H1 (cell line): Measurements from ENCODE around the gene RPL28. TPM values are rescaled to one million over a fixed set of nuclear protein-coding genes. Genes with fewer than 3 reads are reported as not detected.

Experiments used
- CTCF ChIA-PET: fragments of 300-600 bp; sonication (Branson Sonifier 250); formaldehyde crosslinking; loops from one replicate; lab custom pipeline; 2021; ENCODE audit not compliant: partially characterized antibody; lab: Charles Lee
- POLR2A ChIA-PET: fragments of 300-600 bp; sonication (Branson Sonifier 250); formaldehyde crosslinking; loops from one replicate; lab custom pipeline; 2021; ENCODE audit warnings: inconsistent platforms; ENCODE audit not compliant: partially characterized antibody; lab: Charles Lee
- DNase-seq, 2 experiments: peaks; one replicate each; pipeline versions ENCODE4 v3.0.0 to v3.0.0-alpha.2; 2010 to 2022; ENCODE audit warnings: low spot score in 2 of 2, low read depth in 1 of 2, mixed read lengths in 1 of 2
- FAIRE-seq: peaks from 2 replicates; lab custom pipeline; 2011; peaks lifted over from hg19 to GRCh38; lab: Jason Lieb, UNC
- H2AFZ ChIP-seq: 2 replicates; pipeline ENCODE4 v1.8.1; 2012; ENCODE audit warnings: low read length, inconsistent platforms
- H2AK5ac ChIP-seq: 2 replicates; pipeline ENCODE4 v1.6.1; 2013; ENCODE audit warnings: low read depth, low read length
- H2BK120ac ChIP-seq: replicated peaks from 2 replicates; pipeline ENCODE3; 2013; ENCODE audit warnings: low read depth, low read length, inconsistent platforms
- H2BK12ac ChIP-seq: 2 replicates; pipeline ENCODE4 v1.6.1; 2013; ENCODE audit warnings: low read depth, low read length
- H2BK15ac ChIP-seq: 2 replicates; pipeline ENCODE4 v1.6.1; 2013; ENCODE audit warnings: low read length
- H2BK20ac ChIP-seq: 2 replicates; pipeline ENCODE4 v1.6.1; 2013; ENCODE audit warnings: low read length
- H2BK5ac ChIP-seq: 2 replicates; pipeline ENCODE4 v1.6.1; 2013; ENCODE audit warnings: low read depth, low read length
- H3K14ac ChIP-seq: 2 replicates; pipeline ENCODE4 v1.6.1; 2013; ENCODE audit warnings: inconsistent platforms; ENCODE audit not compliant: insufficient read length
- H3K18ac ChIP-seq: 2 replicates; pipeline ENCODE4 v1.6.1; 2013; ENCODE audit warnings: low read length; ENCODE audit errors: extremely low read depth
- H3K23ac ChIP-seq: 2 replicates; pipeline ENCODE4 v1.6.1; 2013; ENCODE audit warnings: inconsistent platforms; ENCODE audit not compliant: insufficient read length
- H3K23me2 ChIP-seq: 2 replicates; pipeline ENCODE4 v1.6.1; 2013; ENCODE audit warnings: low read depth, low read length
- H3K27ac ChIP-seq: 2 replicates; pipeline ENCODE4 v1.6.1; 2011; ENCODE audit warnings: low read depth, low read length, inconsistent platforms
- H3K27me3 ChIP-seq, 4 experiments: replicated peaks in 1 of 4; 1 replicate in 1 of 4; 2 replicates in 3 of 4; pipeline versions ENCODE4 v1.6.1 to v1.8.1; 2011 to 2013; ENCODE audit warnings: low read length in 3 of 4, mild to moderate bottlenecking in 3 of 4, inconsistent platforms in 2 of 4, mixed read lengths in 2 of 4, moderate library complexity in 1 of 4; ENCODE audit not compliant: control insufficient read depth in 3 of 4, insufficient read depth in 3 of 4; ENCODE audit errors: extremely low read depth in 1 of 4
- H3K36me3 ChIP-seq, 4 experiments: 2 replicates each; pipeline versions ENCODE4 v1.6.1 to v1.8.1; 2011 to 2013; ENCODE audit warnings: mild to moderate bottlenecking in 4 of 4, low read length in 3 of 4, moderate library complexity in 2 of 4, control low read depth in 1 of 4, inconsistent platforms in 1 of 4; ENCODE audit not compliant: insufficient read depth in 4 of 4, control insufficient read depth in 2 of 4
- H3K4ac ChIP-seq: replicated peaks from 2 replicates; pipeline ENCODE3; 2013; ENCODE audit warnings: low read length, low read depth, mixed read lengths, inconsistent platforms; ENCODE audit not compliant: insufficient read length
- H3K4me1 ChIP-seq, 4 experiments: replicated peaks in 1 of 4; 1 replicate in 1 of 4; 2 replicates in 3 of 4; pipeline versions ENCODE4 v1.6.1 to v1.8.1; 2011 to 2013; ENCODE audit warnings: low read length in 3 of 4, inconsistent platforms in 2 of 4, mixed read lengths in 1 of 4; ENCODE audit not compliant: insufficient read depth in 4 of 4, control insufficient read depth in 3 of 4
- H3K4me2 ChIP-seq, 2 experiments: 2 replicates each; pipeline versions ENCODE4 v1.6.1 to v1.8.1; 2011 to 2013; ENCODE audit warnings: low read depth in 2 of 2, low read length in 2 of 2, control low read depth in 1 of 2, inconsistent platforms in 1 of 2, mild to moderate bottlenecking in 1 of 2; ENCODE audit not compliant: insufficient read depth in 1 of 2
- H3K4me3 ChIP-seq, 4 experiments: fragments of 200-600, 300-600 bp in 1 of 4; sonication (generic), shearing (Covaris generic), sonication (Bioruptor Twin) in 1 of 4; 2 replicates each; pipeline versions ENCODE4 v1.5.1 to v1.8.1; 2011 to 2016; ENCODE audit warnings: low read length in 4 of 4, low read depth in 3 of 4, control low read depth in 2 of 4, inconsistent platforms in 2 of 4, mild to moderate bottlenecking in 2 of 4, mixed read lengths in 1 of 4, moderate library complexity in 1 of 4; ENCODE audit not compliant: insufficient read depth in 2 of 4; ENCODE audit errors: extremely low read depth in 1 of 4
- H3K56ac ChIP-seq: replicated peaks from 2 replicates; pipeline ENCODE3; 2013; ENCODE audit warnings: low read depth, mild to moderate bottlenecking, mixed read lengths, low read length, inconsistent platforms; ENCODE audit not compliant: insufficient read length
- H3K79me1 ChIP-seq: 2 replicates; pipeline ENCODE4 v1.6.1; 2013; ENCODE audit warnings: low read depth, low read length, control low read depth
- H3K79me2 ChIP-seq, 2 experiments: 2 replicates each; pipeline versions ENCODE4 v1.6.1 to v1.8.1; 2012 to 2013; ENCODE audit warnings: low read length in 2 of 2, mild to moderate bottlenecking in 2 of 2, inconsistent platforms in 1 of 2; ENCODE audit not compliant: insufficient read depth in 2 of 2, control insufficient read depth in 1 of 2
- H3K9ac ChIP-seq, 4 experiments: replicated peaks in 1 of 4; 1 replicate in 1 of 4; 2 replicates in 3 of 4; pipeline versions ENCODE4 v1.6.1 to v1.8.1; 2011 to 2013; ENCODE audit warnings: low read depth in 3 of 4, low read length in 3 of 4, control low read depth in 2 of 4, mild to moderate bottlenecking in 2 of 4, moderate library complexity in 2 of 4, inconsistent platforms in 1 of 4; ENCODE audit errors: extremely low read depth in 1 of 4
- H3K9me3 ChIP-seq, 2 experiments: 2 replicates each; pipeline versions ENCODE4 v1.6.1 to v1.8.1; 2012 to 2013; ENCODE audit warnings: mild to moderate bottlenecking in 2 of 2, moderate library complexity in 2 of 2, control low read depth in 1 of 2, inconsistent platforms in 1 of 2, low read depth in 1 of 2, low read length in 1 of 2, mixed read lengths in 1 of 2; ENCODE audit not compliant: insufficient read depth in 2 of 2
- H4K20me1 ChIP-seq, 2 experiments: replicated peaks in 1 of 2; 2 replicates each; pipeline versions ENCODE3 to v1.8.1; 2011 to 2013; ENCODE audit warnings: inconsistent platforms in 2 of 2, low read length in 2 of 2, mild to moderate bottlenecking in 1 of 2; ENCODE audit not compliant: insufficient read depth in 2 of 2, control insufficient read depth in 1 of 2
- H4K5ac ChIP-seq: 2 replicates; pipeline ENCODE4 v1.6.1; 2013; ENCODE audit warnings: low read length, low read depth, mixed read lengths, inconsistent platforms; ENCODE audit not compliant: insufficient read length
- H4K8ac ChIP-seq: 2 replicates; pipeline ENCODE4 v1.8.0; 2013; ENCODE audit warnings: mild to moderate bottlenecking, moderate library complexity, low read length, inconsistent platforms; ENCODE audit not compliant: insufficient read depth; ENCODE audit errors: extremely low read depth
- H4K91ac ChIP-seq: replicated peaks from 2 replicates; pipeline ENCODE3; 2013; ENCODE audit warnings: low read length, mixed read lengths, inconsistent platforms; ENCODE audit not compliant: insufficient read length
- KDM4A ChIP-seq: IDR thresholded peaks from one replicate; pipeline ENCODE4 v1.7.1; 2012; ENCODE audit warnings: low read depth, mild to moderate bottlenecking, moderate library complexity, low read length, inconsistent platforms; ENCODE audit not compliant: severe bottlenecking
- NANOG ChIP-seq: IDR thresholded peaks from 2 replicates; pipeline ENCODE4 v1.6.1; 2011; ENCODE audit warnings: low read length, low read depth, mild to moderate bottlenecking, inconsistent platforms; ENCODE audit not compliant: insufficient read depth, poor library complexity, severe bottlenecking
- WGBS, 2 experiments: shearing (Covaris generic) in 1 of 2; methylation state at CpG; one replicate each; pipeline versions ENCODE4 v1.1.6 to v1.1.7; 2013 to 2015; ENCODE audit warnings: low lambda C conversion rate in 2 of 2, mixed read lengths in 2 of 2, inconsistent platforms in 1 of 2, low coverage in 1 of 2, missing lambda C conversion rate in 1 of 2; ENCODE audit not compliant: insufficient replicate concordance in 2 of 2, insufficient coverage in 1 of 2, insufficient read length in 1 of 2; ENCODE audit errors: extremely low coverage in 1 of 2, missing lambda C conversion rate in 1 of 2; 5-methylcytosine and 5-hydroxymethylcytosine counted together
- polyA plus RNA-seq, 7 experiments: library from polyadenylated mRNA; depleted of rRNA in 3 of 7; stranded (reverse) in 5 of 7; unstranded in 2 of 7; fragments of >200 nt in 5 of 7; fragments of 200-250 nt in 2 of 7; gene quantifications; 1 replicate in 5 of 7; 2 replicates in 1 of 7; 4 replicates in 1 of 7; pipeline versions ENCODE4 v1.2.1 to v1.2.3, GENCODE V29; 2011 to 2013; ENCODE audit warnings: missing spikeins in 2 of 7, mixed read lengths in 2 of 7
- total RNA-seq: library from RNA; stranded (reverse); fragmentation: NEBNext Ultra II Directional; extraction: Animal tissue kit (Norgen Biotek cat#: 25700); gene quantifications from 2 replicates; pipeline ENCODE4 v1.2.1, GENCODE V29; 2021

Gene RPL28
- total and polyA plus RNA-seq, 2 of the 8 experiments (the other 6 are each of a cell fraction or from before 2014, with no cell fraction given) = 2,123 to 8,402 TPM

GRCh38 chr19:55362174-55362989 is 23.4 kb upstream of the RPL28 start:
- WGBS, 2 experiments = 86% methylated on average over 21 of the region's 38 CpGs; no CpG with 5 or more reads in 1 of the 2 experiments
- Histone ChIP-seq H3K23me2 (no peaks in the 10 kb centered on the region), H4K91ac (no peak overlapping the region), H3K27ac (no peak overlapping the region), H3K27me3 (peaks cover 0 to 11% (median 7%) of the 10 kb centered on the region in 4 experiments; a peak in 4 of 7 replicates), H4K5ac (peak overlapping the region; percentile 15), H3K23ac (no peak overlapping the region), H4K8ac (peak overlapping the region; percentile 96), H4K20me1 (no peaks in the 10 kb centered on the region), H3K18ac (no peak overlapping the region; the same call in 1 of the 2 replicates), H3K9ac (no peak overlapping the region), H3K36me3 (no peaks in the 10 kb centered on the region), H2BK20ac (no peak overlapping the region), H3K4me3 (no peak overlapping the region), H2BK15ac (peak overlapping the region; percentile 72; the same call in 1 of the 2 replicates), H3K4me2 (no peak overlapping the region), H3K79me2 (no peaks in the 10 kb centered on the region), H3K56ac (no peak overlapping the region), H2BK12ac (peak overlapping the region; percentile 50; the same call in 1 of the 2 replicates), H2AFZ (no peak overlapping the region), H3K9me3 (no peaks in the 10 kb centered on the region), H3K79me1 (no peaks in the 10 kb centered on the region), H3K4ac (no peak overlapping the region), H2BK120ac (no peak overlapping the region), H3K14ac (no peak overlapping the region), H2AK5ac (peak overlapping the region; percentile 82; the same call in 1 of the 2 replicates), H2BK5ac (no peak overlapping the region; the same call in 1 of the 2 replicates), H3K4me1 (peaks cover 0 to 10% (median 8%) of the 10 kb centered on the region in 4 experiments; a peak in 6 of 7 replicates)
- FAIRE-seq (no peak), DNase-seq (no peak)
- no peak for TF ChIP-seq KDM4A
- TF ChIP-seq NANOG = no peak
- CTCF ChIA-PET = interaction anchor here (0.7 to 2.5 kb wide), 4 partner anchors 10 to 217 kb away, joined by 3 to 11 read pairs (median 4); no protein-coding TSS in a partner anchor
- POLR2A ChIA-PET = interaction anchor here (0.6 to 6.1 kb wide), 16 partner anchors 10 to 45 kb away, joined by 3 to 30 read pairs (median 4); partner anchors contain the start of genes KMT5C, TMEM190, TMEM238 and UBE2S
